Subcutaneous abdominal adipose tissue (tissue), 5 donors: Measurements from ENCODE around the gene LYST.
A peak's percentile ranks its signal among the peaks of the same experiment; 100 is the strongest.
"Not testable (repeated sequence)": the region's sequence is repeated elsewhere in the genome, so short reads cannot be mapped to it uniquely, and the experiment has no call there.

ENCODE experiments used
- H3K27ac ChIP-seq: one replicate; pipeline ENCODE4 v1.7.0; 2013; ENCODE audit warnings: low read depth, mild to moderate bottlenecking, inconsistent platforms, low read length, moderate library complexity
- H3K27me3 ChIP-seq, 5 donors: one replicate each; pipeline ENCODE4 v1.7.0; 2013; ENCODE audit warnings: low read length in 5 of 5, inconsistent platforms in 1 of 5; ENCODE audit not compliant: control insufficient read depth in 5 of 5, insufficient read depth in 4 of 5
- H3K36me3 ChIP-seq, 5 donors: one replicate each; pipeline ENCODE4 v1.7.0; 2013; ENCODE audit warnings: low read length in 5 of 5; ENCODE audit not compliant: control insufficient read depth in 5 of 5, insufficient read depth in 5 of 5
- H3K4me1 ChIP-seq, 5 donors: one replicate each; pipeline ENCODE4 v1.7.0; 2013; ENCODE audit warnings: low read length in 5 of 5, mild to moderate bottlenecking in 3 of 5, moderate library complexity in 1 of 5; ENCODE audit not compliant: control insufficient read depth in 5 of 5, insufficient read depth in 5 of 5
- H3K4me3 ChIP-seq, 5 donors: one replicate each; pipeline ENCODE4 v1.7.0; 2013; ENCODE audit warnings: low read length in 5 of 5, low read depth in 1 of 5
- H3K9ac ChIP-seq, 5 donors: one replicate each; pipeline ENCODE4 v1.7.0; 2013; ENCODE audit warnings: low read length in 5 of 5, mild to moderate bottlenecking in 4 of 5, moderate library complexity in 3 of 5
- H3K9me3 ChIP-seq, 5 donors: one replicate each; pipeline ENCODE4 v1.7.0; 2013; ENCODE audit warnings: low read length in 5 of 5; ENCODE audit not compliant: control insufficient read depth in 5 of 5
- donor health status: healthy.
- donor health status: healthy.
- donor health status: healthy.
- donor health status: healthy.
- donor health status: healthy.

The LYST gene

DNA sequence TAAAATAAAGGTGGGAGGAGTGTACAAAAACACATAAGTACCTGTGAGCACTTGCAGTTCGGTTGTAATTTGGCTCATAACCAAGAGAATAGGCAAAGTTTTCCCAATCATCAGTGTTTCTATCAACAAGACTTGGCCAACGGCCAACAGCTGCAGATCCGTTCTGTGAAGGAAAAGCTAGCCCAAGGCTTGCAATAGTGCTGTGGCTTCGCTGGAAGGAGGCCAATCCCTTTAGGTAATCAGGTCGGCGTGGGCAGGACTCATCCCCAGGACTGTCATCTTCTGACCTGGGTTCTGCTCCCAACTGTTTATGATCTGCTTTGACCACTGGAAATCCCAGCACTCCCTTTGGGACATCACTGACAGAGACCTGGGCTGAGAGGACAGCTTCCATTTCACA, 107.8 kb downstream of the LYST start:
- H3K4me1 ChIP-seq = no peaks in the 10 kb centered on the region
- H3K27ac ChIP-seq = no peak overlapping the region
- peaks cover 32 to 66% (median 39%) of the 10 kb centered on the region in 5 donors for H3K36me3 ChIP-seq
- no peak overlapping the region for H3K4me3 ChIP-seq
- no peaks in the 10 kb centered on the region for H3K27me3 ChIP-seq
- no peak overlapping the region for H3K9ac ChIP-seq
- H3K9me3 ChIP-seq = no peaks in the 10 kb centered on the region

DNA sequence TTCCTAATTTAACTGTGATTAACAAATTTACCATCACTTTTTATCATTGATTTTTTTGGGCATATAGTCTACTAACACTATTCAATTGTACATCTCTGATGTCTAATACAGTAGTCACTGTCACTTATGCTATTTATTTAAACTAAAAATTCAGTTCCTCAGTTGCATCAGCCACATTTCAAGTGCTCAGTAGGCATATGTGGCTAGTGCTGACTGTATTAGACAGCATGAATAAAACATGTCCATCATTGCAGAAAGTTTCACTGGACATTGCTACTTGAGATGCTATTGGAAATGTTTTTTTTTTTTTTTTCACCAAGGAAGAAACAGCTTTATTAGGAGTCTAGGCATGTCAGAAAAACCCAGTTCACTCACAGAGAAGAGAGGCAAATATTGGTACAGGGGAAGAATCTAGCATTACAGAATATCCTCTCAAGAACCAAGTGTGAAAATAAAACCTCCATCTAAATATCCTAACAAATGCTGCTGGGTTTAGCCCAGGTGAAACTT, 109.1 kb downstream of the LYST start:
- Histone ChIP-seq H3K4me1 (no peaks in the 10 kb centered on the region), H3K4me3 (no peak overlapping the region), H3K27ac (no peak overlapping the region), H3K9ac (no peak overlapping the region), H3K27me3 (no peaks in the 10 kb centered on the region), H3K36me3 (peaks cover 26 to 65% (median 33%) of the 10 kb centered on the region in 5 donors), H3K9me3 (no peaks in the 10 kb centered on the region)

DNA sequence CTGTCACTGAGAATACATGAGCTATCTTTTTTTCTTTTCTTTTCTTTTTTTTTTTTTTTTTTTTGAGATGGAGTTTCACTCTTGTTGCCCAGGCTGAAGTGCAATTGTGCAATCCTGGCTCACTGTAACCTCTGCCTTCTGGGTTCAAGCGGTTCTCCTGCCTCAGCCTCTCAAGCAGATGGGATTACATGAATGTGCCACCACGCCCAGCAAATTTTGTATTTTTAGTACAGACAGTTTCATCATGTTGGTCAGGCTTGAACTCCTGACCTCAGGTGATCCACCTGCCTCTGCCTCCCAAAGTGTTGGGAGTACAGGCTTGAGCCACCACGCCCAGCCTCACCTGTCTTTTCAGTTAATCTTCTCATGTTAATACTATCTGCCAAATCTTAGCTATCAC, 112.5 kb downstream of the LYST start:
- H3K9ac ChIP-seq, H3K9me3 ChIP-seq, H3K27ac ChIP-seq, H3K27me3 ChIP-seq, H3K4me1 ChIP-seq, H3K4me3 ChIP-seq: not testable (repeated sequence)
- peaks cover 20 to 65% (median 36%) of the 10 kb centered on the region in 5 donors for H3K36me3 ChIP-seq

DNA sequence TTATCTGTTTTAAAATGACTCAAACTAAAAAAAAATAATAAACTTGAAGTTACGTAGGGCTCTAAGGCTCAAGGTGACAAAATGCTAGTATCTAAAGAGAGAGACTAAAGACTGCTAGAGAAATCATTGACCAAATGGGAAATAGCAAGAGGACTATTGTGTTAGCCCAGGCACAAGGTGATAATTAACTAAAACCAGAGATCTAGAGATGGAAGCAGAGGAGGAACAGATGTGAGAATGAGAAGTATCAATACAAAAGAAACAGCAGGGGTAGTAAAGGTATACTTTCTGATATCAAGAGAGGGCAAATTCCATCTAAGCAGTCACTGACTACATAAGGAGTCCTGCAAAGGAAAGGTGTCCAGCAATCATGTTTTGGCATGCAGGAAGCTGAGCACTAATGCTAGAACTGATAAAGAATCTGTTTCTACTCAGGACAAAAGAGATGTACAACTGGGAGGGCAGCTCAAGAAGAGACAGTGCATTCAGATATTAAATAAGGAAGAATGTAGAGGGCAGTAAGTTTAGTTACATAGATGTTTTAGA, 116.9 kb downstream of the LYST start:
- Histone ChIP-seq H3K9ac (no peak overlapping the region), H3K27ac (no peak overlapping the region), H3K9me3 (no peaks in the 10 kb centered on the region), H3K4me3 (no peak overlapping the region), H3K4me1 (no peaks in the 10 kb centered on the region), H3K27me3 (no peaks in the 10 kb centered on the region), H3K36me3 (peaks cover 21 to 66% (median 49%) of the 10 kb centered on the region in 5 donors)

DNA sequence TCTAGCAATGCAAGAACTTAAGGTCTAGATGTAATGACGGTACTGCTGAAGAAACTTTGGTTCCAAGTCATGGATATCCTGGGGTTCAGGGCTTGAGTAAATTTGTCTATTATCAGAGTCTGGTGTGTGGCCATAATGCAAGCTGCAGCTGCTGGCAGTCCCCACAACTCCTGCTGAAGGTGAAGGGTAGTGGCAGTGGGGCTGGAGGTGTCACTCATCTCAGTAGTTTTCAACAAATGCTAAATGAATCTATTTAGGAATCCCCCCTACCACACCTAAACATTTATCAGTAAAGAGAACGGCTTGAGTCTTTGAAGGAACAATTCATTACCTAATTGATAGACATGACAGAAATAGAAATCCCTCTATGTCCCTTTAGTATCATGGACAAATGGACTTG, 118.0 kb downstream of the LYST start:
- no peaks in the 10 kb centered on the region for H3K4me1 ChIP-seq
- no peak overlapping the region for H3K9ac ChIP-seq
- H3K27me3 ChIP-seq = no peaks in the 10 kb centered on the region
- no peak overlapping the region for H3K27ac ChIP-seq
- no peaks in the 10 kb centered on the region for H3K9me3 ChIP-seq
- H3K36me3 ChIP-seq = peaks cover 20 to 61% (median 47%) of the 10 kb centered on the region in 5 donors
- H3K4me3 ChIP-seq = no peak overlapping the region

DNA sequence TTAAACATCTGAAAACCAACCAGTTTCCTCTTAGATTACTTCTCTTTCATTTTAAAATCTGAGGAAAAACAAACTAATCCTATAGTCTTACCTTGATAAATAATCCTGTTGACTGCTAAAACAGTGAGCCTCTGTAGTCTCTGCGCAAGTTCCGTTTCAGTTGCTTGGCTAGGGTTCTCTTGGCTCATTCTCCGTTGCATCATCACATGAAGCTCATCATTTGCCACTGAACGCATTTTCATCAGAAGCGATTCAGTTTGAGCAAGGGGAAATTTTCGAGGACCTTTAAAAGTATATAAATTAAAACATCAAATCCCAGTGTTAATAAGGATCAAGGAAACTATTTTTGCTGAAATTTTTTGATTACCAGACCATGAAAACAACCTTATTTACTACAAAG, 120.5 kb downstream of the LYST start:
- H3K9me3 ChIP-seq = no peaks in the 10 kb centered on the region
- no peak overlapping the region for H3K27ac ChIP-seq
- no peak overlapping the region for H3K4me3 ChIP-seq
- H3K36me3 ChIP-seq = peaks cover 25 to 67% (median 52%) of the 10 kb centered on the region in 5 donors
- H3K27me3 ChIP-seq = no peaks in the 10 kb centered on the region
- H3K4me1 ChIP-seq = no peaks in the 10 kb centered on the region
- no peak overlapping the region for H3K9ac ChIP-seq

DNA sequence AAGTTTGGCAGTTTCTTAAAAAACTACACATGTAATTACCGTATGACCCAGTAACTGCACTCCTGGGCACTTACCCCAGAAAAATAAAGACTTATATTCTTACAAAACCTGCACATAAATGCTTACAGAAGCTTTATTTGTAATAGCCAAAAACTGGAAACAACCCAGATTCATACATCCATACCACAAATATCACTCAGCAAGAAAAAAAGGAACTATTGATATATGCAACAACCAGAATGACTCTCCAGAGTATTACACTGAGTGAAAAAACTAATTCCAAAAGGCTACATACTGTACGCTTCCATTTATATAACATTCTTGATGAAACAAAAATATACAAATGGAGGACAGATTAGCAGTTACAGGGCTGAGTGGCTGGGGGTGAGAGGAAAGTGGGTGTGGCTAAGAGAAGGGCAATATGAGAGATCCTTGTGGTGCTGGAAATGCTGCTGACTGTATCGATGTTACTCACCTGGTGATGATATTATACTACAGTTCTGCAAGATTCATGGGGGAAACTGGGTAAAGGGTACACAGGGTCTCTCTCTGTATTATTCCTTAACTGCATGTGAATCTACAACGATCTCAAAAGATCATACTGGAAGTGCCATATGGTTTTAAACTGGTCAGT, 121.1 kb downstream of the LYST start:
- H3K27me3 ChIP-seq = no peaks in the 10 kb centered on the region
- no peak overlapping the region for H3K4me3 ChIP-seq
- H3K36me3 ChIP-seq = peaks cover 21 to 63% (median 48%) of the 10 kb centered on the region in 5 donors

DNA sequence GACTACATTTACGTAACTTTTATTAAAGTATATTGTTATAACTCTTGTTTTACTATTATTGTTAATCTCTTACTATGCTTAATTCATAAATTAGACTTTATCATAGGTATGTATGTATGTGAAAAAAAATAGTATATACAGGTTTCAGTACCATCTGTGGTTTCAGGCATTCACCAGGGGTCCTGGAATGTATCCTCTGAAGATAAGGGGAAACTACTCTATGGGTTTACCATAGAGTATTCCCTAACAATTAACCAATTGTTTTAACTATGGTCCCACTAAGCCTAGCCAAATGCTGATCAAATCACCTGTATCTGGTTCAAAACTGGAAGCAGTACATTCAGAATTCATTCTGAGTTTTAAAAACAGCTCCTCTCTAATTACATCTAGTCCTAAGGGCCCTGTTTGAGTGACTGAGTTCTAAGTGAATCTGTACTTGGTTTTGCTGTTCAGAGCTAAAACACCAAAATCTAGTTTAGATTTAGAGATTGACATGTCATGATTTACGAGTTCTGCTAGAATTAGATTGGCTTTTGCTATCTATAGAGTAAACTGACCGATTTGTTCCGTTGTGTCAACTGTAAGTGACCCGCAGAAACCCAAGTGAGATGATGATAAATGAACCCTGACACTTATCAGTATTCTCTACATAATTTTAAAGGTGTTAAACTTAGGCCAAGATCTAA, 123.6 kb downstream of the LYST start:
- H3K27ac ChIP-seq = no peak overlapping the region
- peaks cover 20 to 63% (median 53%) of the 10 kb centered on the region in 5 donors for H3K36me3 ChIP-seq
- H3K4me3 ChIP-seq = no peak overlapping the region
- H3K27me3 ChIP-seq = no peaks in the 10 kb centered on the region
- H3K9ac ChIP-seq = no peak overlapping the region
- H3K4me1 ChIP-seq = peaks cover 0 to 13% (median 3%) of the 10 kb centered on the region in 5 donors
- H3K9me3 ChIP-seq = no peaks in the 10 kb centered on the region

More for the DNA sequence above, 121.1 kb downstream of the LYST start:
- Histone ChIP-seq H3K27ac (no peak overlapping the region), H3K9ac (no peak overlapping the region), H3K4me1 (no peaks in the 10 kb centered on the region), H3K9me3 (no peaks in the 10 kb centered on the region)

DNA sequence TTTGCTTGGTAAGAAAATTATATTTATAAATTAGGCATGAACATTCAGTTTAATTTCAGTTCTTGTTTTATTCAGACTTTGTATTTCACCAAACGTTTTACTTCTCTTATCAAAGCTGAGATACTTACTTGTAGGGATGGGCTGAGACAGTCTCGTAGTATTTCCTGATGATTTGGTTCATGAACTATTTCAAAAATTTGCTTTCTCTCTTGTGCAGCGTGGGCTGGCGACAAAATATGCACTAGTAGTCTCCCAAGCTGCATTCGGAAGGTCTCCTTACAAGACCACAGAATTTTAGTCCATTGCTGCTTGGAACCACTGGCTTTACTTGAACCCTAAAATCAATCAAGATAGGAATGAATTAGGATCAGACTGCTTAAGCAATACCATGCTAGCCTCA, 125.4 kb downstream of the LYST start:
- Histone ChIP-seq H3K27ac (no peak overlapping the region), H3K4me1 (peaks cover 0 to 13% (median 3%) of the 10 kb centered on the region in 5 donors), H3K4me3 (no peak overlapping the region), H3K27me3 (no peaks in the 10 kb centered on the region), H3K9ac (no peak overlapping the region), H3K36me3 (peaks cover 20 to 65% (median 51%) of the 10 kb centered on the region in 5 donors), H3K9me3 (no peaks in the 10 kb centered on the region)

DNA sequence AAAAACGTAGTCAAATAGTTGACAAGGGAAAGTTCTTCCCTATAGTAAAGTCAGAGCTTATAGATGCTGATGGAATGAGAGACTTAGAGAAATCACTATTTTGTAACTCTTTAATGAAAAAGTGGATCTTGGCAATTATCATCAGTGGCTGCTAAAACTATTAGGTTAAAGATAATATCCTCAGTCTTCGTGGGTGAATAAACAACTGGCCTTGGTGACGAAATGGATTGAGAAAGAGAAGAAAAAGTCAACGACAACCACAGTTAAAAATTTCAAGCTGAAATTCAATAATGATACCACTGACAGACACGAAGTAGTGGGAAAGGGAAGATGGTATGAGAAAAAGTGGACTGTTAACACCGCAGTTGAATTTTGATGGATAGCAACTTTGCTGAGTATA, 127.1 kb downstream of the LYST start:
- H3K27me3 ChIP-seq = no peaks in the 10 kb centered on the region
- H3K36me3 ChIP-seq = peaks cover 13 to 51% (median 38%) of the 10 kb centered on the region in 5 donors
- no peak overlapping the region for H3K4me3 ChIP-seq
- H3K9ac ChIP-seq = no peak overlapping the region
- peaks cover 0 to 13% (median 3%) of the 10 kb centered on the region in 5 donors for H3K4me1 ChIP-seq
- H3K27ac ChIP-seq = peak overlapping the region; percentile 18
- no peaks in the 10 kb centered on the region for H3K9me3 ChIP-seq
